HepG2 (cell line): Measurements from ENCODE around the gene STOML3. TPM values are rescaled to one million over a fixed set of nuclear protein-coding genes. Genes with fewer than 3 reads are reported as not detected.

ENCODE experiments used
- DR1 ChIP-seq: sonication (generic); formaldehyde crosslinking; IDR thresholded peaks from 2 replicates; pipeline ENCODE4 v1.8.0; 2021; ENCODE audit warnings: mild to moderate bottlenecking, missing genetic modification reagents, inconsistent platforms
- KLF11 ChIP-seq: IDR thresholded peaks from 2 replicates; pipeline ENCODE4 v1.6.1; 2016; ENCODE audit warnings: missing compliant biosample characterization
- MEIS2 ChIP-seq: sonication (generic); formaldehyde crosslinking; IDR thresholded peaks from 2 replicates; pipeline ENCODE4 v1.9.0; 2021; ENCODE audit warnings: mild to moderate bottlenecking, missing genetic modification reagents
- MIER3 ChIP-seq: IDR thresholded peaks from 2 replicates; pipeline ENCODE4 v1.6.1; 2016; ENCODE audit warnings: missing compliant biosample characterization, borderline replicate concordance
- MXD1 ChIP-seq: sonication (generic); formaldehyde crosslinking; IDR thresholded peaks from 2 replicates; pipeline ENCODE4 v1.4.0; 2020; ENCODE audit warnings: mild to moderate bottlenecking, missing genetic modification reagents
- ZNF230 ChIP-seq: sonication (generic); formaldehyde crosslinking; IDR thresholded peaks from 2 replicates; pipeline ENCODE4 v1.4.0; 2020; ENCODE audit warnings: mild to moderate bottlenecking, missing genetic modification reagents
- ZNF496 ChIP-seq: sonication (generic); formaldehyde crosslinking; IDR thresholded peaks from 2 replicates; pipeline ENCODE4 v1.8.1; 2023; ENCODE audit warnings: mild to moderate bottlenecking, moderate library complexity, missing genetic modification reagents; ENCODE audit not compliant: insufficient replicate concordance
- ZNF556 ChIP-seq: sonication (generic); formaldehyde crosslinking; IDR thresholded peaks from 2 replicates; pipeline ENCODE4 v1.4.0; 2020; ENCODE audit warnings: mild to moderate bottlenecking, missing genetic modification reagents, borderline replicate concordance
- ZNF619 ChIP-seq: sonication (generic); formaldehyde crosslinking; IDR thresholded peaks from 2 replicates; pipeline ENCODE4 v1.4.0; 2020; ENCODE audit warnings: mild to moderate bottlenecking, missing genetic modification reagents
- ZNF710 ChIP-seq: sonication (generic); formaldehyde crosslinking; IDR thresholded peaks from 2 replicates; pipeline ENCODE4 v1.5.0; 2020; ENCODE audit warnings: mild to moderate bottlenecking, missing genetic modification reagents, borderline replicate concordance
- polyA plus RNA-seq, 8 experiments: library from polyadenylated mRNA; depleted of rRNA in 3 of 8; stranded (reverse) in 7 of 8; unstranded in 1 of 8; fragments of >200 nt; fragmentation: Illumina TruSeq in 4 of 8; extraction: Trizol in 4 of 8; gene quantifications; 2 replicates each; pipeline versions ENCODE4 v1.2.1 to v1.2.3, GENCODE V29; 2011 to 2016; ENCODE audit warnings: low read depth in 4 of 8, missing spikeins in 1 of 8, mixed read lengths in 1 of 8; ENCODE audit not compliant: insufficient read depth in 1 of 8
- total RNA-seq, 5 experiments: library from RNA; depleted of rRNA; stranded (reverse); fragments of >200 nt; fragmentation: Illumina TruSeq; extraction: Trizol; gene quantifications; 2 replicates each; pipeline ENCODE4 v1.2.3, GENCODE V29; 2016; ENCODE audit warnings: low read depth in 1 of 5

The STOML3 gene
- total and polyA plus RNA-seq, 2 of the 13 experiments (the other 11 are each of a cell fraction or from before 2014, with no cell fraction given), result not detected

GRCh38 chr13:39037880-39038568 is 47.4 kb upstream of the STOML3 start, which contains the start of the genes NHLRC3 and PROSER1 (continued):
- TF ChIP-seq ZNF710 (CRISPR knock-in tag) (no peak), ZNF496 (CRISPR knock-in tag) (no peak), ZNF556 (CRISPR knock-in tag) (peak; percentile 44; the same call in 1 of the 2 replicates), MIER3 (CRISPR knock-in tag) (0 out of 2 replicates have a peak, but pooled peaks have one; percentile 30), ZNF619 (0 out of 2 replicates have a peak, but pooled peaks have one; percentile 23), DR1 (CRISPR knock-in tag) (peak; percentile 72; the same call in 1 of the 2 replicates), MXD1 (0 out of 2 replicates have a peak, but pooled peaks have one; percentile 14), MEIS2 (0 out of 2 replicates have a peak, but pooled peaks have one; percentile 6), ZNF230 (CRISPR knock-in tag) (no peak), KLF11 (CRISPR knock-in tag) (peak; percentile 47; the same call in 1 of the 2 replicates)
